ENCODE results near the gene TSEN2. TPM values are rescaled to one million over a fixed set of nuclear protein-coding genes. Genes with fewer than 3 reads are reported as not detected.
A peak's percentile ranks its signal among the peaks of the same experiment; 100 is the strongest.
"Not testable (repeated sequence)": the region's sequence is repeated elsewhere in the genome, so short reads cannot be mapped to it uniquely, and the experiment has no call there.

Gene TSEN2
- total RNA-seq, 2 donors from 2014 or later, result 16.6 to 18.2 TPM

GRCh38 chr3:12447075-12447474 is 37.2 kb upstream of the TSEN2 start:
- H3K4me3 Mint-ChIP-seq, result no peak overlapping the region
- H3K27me3 Mint-ChIP-seq (ENCODE audit: insufficient read depth), result peaks cover 95% of the 10 kb centered on the region
- no peak overlapping the region for H3K9ac ChIP-seq (ENCODE audit: extremely low read depth, low read length, poor library complexity, severe bottlenecking)
- H3K27me3 ChIP-seq (ENCODE audit: control insufficient read depth, insufficient read depth, low read length, poor library complexity, severe bottlenecking), result peaks cover 93% of the 10 kb centered on the region
- no peak overlapping the region for H3K27ac ChIP-seq (ENCODE audit: low read depth, low read length)
- peaks cover 14% of the 10 kb centered on the region for H3K4me1 Mint-ChIP-seq
- no peaks in the 10 kb centered on the region for H3K4me1 ChIP-seq (ENCODE audit: control insufficient read depth, insufficient read depth, low read length)
- peaks cover 7% of the 10 kb centered on the region for H3K9me3 ChIP-seq (ENCODE audit: control insufficient read depth, low read length)
- DNase-seq, result no peak
- no peaks in the 10 kb centered on the region for H3K36me3 Mint-ChIP-seq (ENCODE audit: low read depth)
- WGBS, 2 experiments (ENCODE audit: insufficient coverage in 1 of 2, insufficient read length in 1 of 2), result 90 to 95% methylated on average over 4 of the region's 4 CpGs
- H3K27ac Mint-ChIP-seq, result no peak overlapping the region
- no peak overlapping the region for H3K4me3 ChIP-seq (ENCODE audit: low read length)
- H3K9me3 Mint-ChIP-seq, result peaks cover 1% of the 10 kb centered on the region
- H3K36me3 ChIP-seq (ENCODE audit: control insufficient read depth, insufficient read depth, low read length), result no peaks in the 10 kb centered on the region
- TF ChIP-seq, protein P1, sequence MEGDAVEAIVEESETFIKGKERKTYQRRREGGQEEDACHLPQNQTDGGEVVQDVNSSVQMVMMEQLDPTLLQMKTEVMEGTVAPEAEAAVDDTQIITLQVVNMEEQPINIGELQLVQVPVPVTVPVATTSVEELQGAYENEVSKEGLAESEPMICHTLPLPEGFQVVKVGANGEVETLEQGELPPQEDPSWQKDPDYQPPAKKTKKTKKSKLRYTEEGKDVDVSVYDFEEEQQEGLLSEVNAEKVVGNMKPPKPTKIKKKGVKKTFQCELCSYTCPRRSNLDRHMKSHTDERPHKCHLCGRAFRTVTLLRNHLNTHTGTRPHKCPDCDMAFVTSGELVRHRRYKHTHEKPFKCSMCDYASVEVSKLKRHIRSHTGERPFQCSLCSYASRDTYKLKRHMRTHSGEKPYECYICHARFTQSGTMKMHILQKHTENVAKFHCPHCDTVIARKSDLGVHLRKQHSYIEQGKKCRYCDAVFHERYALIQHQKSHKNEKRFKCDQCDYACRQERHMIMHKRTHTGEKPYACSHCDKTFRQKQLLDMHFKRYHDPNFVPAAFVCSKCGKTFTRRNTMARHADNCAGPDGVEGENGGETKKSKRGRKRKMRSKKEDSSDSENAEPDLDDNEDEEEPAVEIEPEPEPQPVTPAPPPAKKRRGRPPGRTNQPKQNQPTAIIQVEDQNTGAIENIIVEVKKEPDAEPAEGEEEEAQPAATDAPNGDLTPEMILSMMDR (conservative IDR thresholded peaks at IDR 0.05), result no peak

DNA sequence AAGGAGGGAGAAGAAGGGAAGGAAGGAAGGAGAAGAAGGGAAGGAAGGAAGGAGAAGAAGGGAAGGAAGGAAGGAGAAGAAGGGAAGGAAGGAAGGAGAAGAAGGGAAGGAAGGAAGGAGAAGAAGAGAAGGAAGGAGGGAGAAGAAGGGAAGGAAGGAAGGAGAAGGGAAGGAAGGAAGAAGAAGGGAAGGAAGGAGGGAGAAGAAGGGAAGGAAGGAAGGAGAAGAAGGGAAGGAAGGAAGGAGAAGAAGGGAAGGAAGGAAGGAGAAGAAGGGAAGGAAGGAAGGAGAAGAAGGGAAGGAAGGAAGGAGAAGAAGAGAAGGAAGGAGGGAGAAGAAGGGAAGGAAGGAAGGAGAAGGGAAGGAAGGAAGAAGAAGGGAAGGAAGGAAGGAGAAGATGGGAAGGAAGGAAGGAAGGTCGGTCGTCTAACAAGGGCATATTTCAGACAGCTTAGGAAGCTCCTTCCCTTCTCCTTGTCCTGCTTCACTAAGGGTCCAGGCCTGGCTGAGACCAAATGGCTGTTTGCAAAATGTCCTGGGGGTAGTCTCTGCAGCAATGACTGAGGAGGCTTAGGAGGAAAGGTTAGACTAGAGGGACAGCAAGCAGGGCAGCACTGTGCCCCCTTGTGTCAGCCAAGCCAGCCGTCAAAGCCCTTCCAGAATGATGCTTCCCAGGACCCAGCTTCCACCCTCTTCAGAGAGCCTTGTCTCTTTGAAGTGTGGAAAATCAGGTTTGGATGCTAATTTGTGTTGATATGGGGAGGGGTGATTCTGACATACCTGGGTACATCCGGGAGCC is 35.7 kb upstream of the TSEN2 start:
- not testable (repeated sequence) for H3K36me3 Mint-ChIP-seq (ENCODE audit: low read depth); H3K27ac ChIP-seq (ENCODE audit: low read depth, low read length); H3K9me3 Mint-ChIP-seq; H3K36me3 ChIP-seq (ENCODE audit: control insufficient read depth, insufficient read depth, low read length); H3K4me3 ChIP-seq (ENCODE audit: low read length); DNase-seq; H3K9me3 ChIP-seq (ENCODE audit: control insufficient read depth, low read length); H3K4me1 ChIP-seq (ENCODE audit: control insufficient read depth, insufficient read depth, low read length); H3K27ac Mint-ChIP-seq; H3K4me3 Mint-ChIP-seq; H3K9ac ChIP-seq (ENCODE audit: extremely low read depth, low read length, poor library complexity, severe bottlenecking)
- TF ChIP-seq, protein P1 (conservative IDR thresholded peaks at IDR 0.05), result peak; percentile 65
- H3K4me1 Mint-ChIP-seq, result peaks cover 14% of the 10 kb centered on the region
- peaks cover 88% of the 10 kb centered on the region for H3K27me3 ChIP-seq (ENCODE audit: control insufficient read depth, insufficient read depth, low read length, poor library complexity, severe bottlenecking)
- H3K27me3 Mint-ChIP-seq (ENCODE audit: insufficient read depth), result peaks cover 93% of the 10 kb centered on the region
- WGBS, 2 experiments (ENCODE audit: insufficient coverage in 1 of 2, insufficient read length in 1 of 2), result 68 to 73% methylated on average over 4 of the region's 4 CpGs

GRCh38 chr3:12449889-12450682 is 34.2 kb upstream of the TSEN2 start:
- Histone ChIP-seq H3K36me3 (ENCODE audit: control insufficient read depth, insufficient read depth, low read length) (no peaks in the 10 kb centered on the region), H3K27me3 (ENCODE audit: control insufficient read depth, insufficient read depth, low read length, poor library complexity, severe bottlenecking) (peaks cover 84% of the 10 kb centered on the region), H3K4me3 (ENCODE audit: low read length) (no peak overlapping the region), H3K9ac (ENCODE audit: extremely low read depth, low read length, poor library complexity, severe bottlenecking) (no peak overlapping the region), H3K4me1 (ENCODE audit: control insufficient read depth, insufficient read depth, low read length) (peaks cover 8% of the 10 kb centered on the region), H3K27ac (ENCODE audit: low read depth, low read length) (no peak overlapping the region), H3K9me3 (ENCODE audit: control insufficient read depth, low read length) (peaks cover 7% of the 10 kb centered on the region)
- H3K36me3 Mint-ChIP-seq (ENCODE audit: low read depth), result no peaks in the 10 kb centered on the region
- no peak overlapping the region for H3K27ac Mint-ChIP-seq
- 81 to 84% methylated on average over 6 to 8 of the region's 8 CpGs for WGBS, 2 experiments (ENCODE audit: insufficient coverage in 1 of 2, insufficient read length in 1 of 2)
- TF ChIP-seq, protein P1 (conservative IDR thresholded peaks at IDR 0.05), result no peak
- peaks cover 15% of the 10 kb centered on the region for H3K4me1 Mint-ChIP-seq
- DNase-seq, result no peak
- no peak overlapping the region for H3K4me3 Mint-ChIP-seq
- H3K27me3 Mint-ChIP-seq (ENCODE audit: insufficient read depth), result peaks cover 80% of the 10 kb centered on the region
- H3K9me3 Mint-ChIP-seq, result peaks cover 1% of the 10 kb centered on the region
